ENCODE results near the gene WDR70.

DNA sequence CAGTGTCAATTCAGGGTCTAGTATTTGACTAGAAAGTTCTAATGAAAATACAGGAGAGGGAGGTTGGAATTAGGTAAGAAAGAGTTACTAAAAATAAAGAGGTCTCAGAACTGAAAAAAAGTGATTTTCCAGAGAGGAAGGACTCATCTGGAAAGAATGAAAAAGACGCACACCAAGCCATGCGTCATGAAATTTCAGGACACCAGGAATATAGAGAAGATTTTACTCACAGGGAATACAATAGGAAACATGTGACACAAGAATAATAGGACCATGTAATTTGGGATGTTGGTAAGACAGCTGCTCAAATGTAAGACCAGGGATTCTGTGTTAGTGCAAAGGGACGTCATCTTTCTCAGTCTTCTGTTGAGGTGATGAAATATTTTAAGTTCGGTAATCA is 236.1 kb downstream of the WDR70 start:
- no peak for TF ChIP-seq POLR2A (IDR thresholded peaks at IDR 0.05)
- TF ChIP-seq, protein P1, sequence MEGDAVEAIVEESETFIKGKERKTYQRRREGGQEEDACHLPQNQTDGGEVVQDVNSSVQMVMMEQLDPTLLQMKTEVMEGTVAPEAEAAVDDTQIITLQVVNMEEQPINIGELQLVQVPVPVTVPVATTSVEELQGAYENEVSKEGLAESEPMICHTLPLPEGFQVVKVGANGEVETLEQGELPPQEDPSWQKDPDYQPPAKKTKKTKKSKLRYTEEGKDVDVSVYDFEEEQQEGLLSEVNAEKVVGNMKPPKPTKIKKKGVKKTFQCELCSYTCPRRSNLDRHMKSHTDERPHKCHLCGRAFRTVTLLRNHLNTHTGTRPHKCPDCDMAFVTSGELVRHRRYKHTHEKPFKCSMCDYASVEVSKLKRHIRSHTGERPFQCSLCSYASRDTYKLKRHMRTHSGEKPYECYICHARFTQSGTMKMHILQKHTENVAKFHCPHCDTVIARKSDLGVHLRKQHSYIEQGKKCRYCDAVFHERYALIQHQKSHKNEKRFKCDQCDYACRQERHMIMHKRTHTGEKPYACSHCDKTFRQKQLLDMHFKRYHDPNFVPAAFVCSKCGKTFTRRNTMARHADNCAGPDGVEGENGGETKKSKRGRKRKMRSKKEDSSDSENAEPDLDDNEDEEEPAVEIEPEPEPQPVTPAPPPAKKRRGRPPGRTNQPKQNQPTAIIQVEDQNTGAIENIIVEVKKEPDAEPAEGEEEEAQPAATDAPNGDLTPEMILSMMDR (IDR thresholded peaks at IDR 0.05) = no peak
